CD4-positive, alpha-beta T cell treated with Interleukin-15 for 4 hours (primary cell): Measurements from ENCODE around the gene FKRP.

Source experiments
- DNase-seq: peaks from one replicate; pipeline ENCODE4 v3.0.0-alpha.2; 2020; ENCODE audit warnings: low spot score

FKRP gene

DNA sequence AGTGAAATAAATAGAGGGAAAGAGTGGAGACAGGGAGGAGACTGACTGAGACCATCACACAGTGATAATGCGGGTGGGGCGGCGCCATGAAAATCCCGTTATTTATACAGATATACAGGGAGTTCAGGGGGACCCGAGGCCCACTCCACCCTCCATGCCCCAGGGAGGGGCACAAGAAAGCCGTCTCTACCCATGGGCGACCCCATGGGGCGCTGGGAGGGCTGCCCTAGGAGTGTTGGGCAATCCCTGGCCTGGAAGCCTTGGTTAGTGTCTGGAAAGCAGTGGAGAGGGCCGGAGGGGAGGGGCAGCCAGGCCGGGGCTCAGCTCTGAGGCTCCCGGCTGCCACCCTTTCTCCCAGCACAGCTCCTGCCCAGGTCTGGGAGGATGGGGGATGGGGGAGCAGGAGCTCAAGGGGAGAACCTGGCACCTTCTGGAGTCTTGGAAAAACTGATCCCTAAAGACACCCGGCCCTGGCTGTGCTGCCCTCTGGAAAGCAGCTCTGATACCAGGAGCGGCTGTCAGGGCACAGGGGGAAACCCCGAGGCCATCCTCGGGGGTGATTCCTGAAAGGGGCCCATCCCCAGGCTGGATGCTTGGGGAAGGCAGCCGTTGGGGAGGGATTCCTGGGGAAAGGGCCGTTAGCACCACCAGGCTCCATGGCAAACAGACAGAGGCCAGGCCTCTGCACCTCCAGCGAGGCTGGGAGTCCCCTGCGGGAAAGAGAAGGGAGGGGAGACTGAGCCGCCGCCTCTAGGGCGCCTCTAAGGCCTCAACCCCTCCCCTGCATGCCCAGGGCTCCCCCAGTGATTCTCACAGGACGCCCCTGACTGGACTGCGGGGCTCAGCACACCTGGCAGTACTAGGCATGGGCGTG, 26.0 kb upstream of the FKRP start:
- DNase-seq = no peak

DNA sequence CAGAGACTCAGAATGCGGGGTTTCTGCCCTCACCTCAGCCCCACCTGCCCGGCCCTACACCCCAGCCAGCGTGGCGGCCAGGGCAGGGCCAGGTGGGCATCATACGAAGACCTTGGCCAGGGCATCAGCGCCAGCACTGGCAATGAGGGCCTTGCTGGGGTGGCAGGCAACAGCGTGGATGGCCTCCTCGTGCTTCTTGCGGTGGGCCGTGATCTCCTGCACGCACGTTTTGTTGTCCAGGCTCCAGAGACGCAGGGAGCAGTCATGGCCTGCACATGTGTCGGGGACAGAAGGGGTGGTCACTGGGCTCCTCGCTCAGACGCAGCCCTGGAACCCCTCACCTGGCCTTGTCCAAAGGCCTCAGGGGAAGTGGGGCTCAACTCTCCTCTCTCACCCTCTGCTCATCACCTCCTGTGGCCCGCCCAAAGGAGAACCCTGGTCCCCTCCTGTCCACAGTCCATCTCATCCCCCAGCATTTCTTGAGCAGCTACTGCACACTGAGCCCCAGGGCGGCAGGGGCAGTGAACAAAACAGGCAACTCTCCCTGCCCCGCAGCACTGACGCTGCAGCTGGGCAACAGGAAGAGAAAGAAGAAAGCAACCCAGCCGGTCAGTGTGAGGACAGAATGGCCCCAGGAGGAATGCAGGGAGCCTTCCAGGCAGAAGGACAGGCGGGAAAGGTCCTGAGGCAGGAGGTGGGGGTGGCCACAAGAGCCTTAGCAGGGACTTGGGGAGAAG, 25.2 kb upstream of the FKRP start:
- no peak for DNase-seq

DNA sequence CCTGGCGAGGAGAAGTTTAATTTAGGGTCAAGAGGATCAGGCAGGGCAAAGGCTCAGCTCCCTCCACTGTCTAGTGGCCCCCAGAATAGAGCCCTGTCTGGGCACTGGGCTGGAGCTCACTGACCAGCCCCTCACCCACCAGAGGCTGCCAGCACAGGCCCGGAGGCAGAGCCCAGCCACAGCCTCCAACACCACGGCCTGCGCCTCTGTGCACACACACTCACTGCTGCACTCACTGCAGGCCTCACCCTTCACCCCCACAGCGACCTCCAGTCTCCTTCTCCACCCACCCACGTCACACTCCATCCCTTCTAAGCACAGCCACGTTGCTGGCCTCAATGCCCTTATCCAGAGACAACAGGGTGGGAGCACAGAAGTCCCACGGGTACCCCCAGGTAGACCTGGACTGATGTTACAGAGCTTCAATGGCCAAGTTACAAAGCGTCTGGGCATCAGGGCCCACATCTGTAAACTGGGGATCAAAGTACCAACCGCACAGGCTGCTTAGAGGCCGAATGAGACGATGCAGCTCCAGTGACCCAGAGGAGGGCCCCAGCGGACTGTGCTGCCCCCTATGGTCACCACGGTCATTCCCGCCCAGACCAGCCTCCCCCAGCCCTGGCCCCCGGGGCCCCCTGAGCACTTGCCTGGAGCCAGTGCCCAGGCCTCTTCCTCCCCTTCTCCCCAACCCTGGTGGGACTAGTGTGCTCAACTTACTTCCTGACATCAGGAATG, 24.4 kb upstream of the FKRP start:
- no peak for DNase-seq

DNA sequence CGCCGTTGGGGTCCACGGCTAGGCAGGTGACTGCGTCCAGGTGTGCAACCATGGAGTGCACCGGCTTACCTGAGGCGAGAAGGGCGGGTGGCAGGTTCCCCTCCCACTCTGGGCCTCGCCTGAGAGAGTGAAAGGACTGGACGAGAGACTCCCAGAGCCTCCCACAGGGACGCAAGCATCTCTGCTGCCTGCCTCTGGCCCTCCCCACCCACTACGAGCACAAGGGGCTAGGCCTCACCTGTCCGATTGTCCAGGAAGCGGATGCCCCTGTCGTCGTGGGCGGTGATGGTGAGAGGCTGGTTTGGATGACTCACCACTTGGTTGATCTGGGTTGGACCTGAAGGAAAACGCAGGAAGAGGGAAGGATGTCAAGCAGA, 23.9 kb upstream of the FKRP start:
- no peak for DNase-seq

DNA sequence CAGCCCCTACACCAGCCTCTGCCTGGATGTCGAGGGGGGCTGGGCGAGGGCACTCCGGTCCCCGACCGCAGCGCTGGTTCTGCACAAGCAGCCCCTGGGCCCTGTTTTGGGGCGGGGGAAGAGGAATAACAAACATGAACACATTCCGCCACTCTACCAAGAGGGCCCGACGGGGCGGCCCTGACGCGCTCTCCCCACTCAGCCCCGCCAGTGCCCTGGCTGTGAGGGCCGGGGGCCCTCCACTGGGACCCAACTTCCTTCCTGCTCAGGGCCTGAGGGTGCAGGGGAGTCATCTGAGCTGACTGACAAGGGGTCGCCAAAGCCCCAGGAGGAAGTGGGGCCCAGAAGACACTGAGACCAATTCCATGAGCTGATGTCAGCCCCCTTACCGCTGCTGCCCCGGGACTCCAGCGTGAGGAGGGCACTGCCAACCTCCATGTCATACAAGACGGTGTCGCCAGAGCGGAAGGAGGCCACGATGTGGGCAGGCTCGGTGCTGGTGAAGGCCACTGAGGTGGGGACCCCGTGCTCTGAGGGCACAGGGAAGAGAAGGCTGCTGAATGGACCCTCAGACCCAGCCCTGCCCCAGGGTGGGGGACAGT, 23.3 kb upstream of the FKRP start:
- no peak for DNase-seq

DNA sequence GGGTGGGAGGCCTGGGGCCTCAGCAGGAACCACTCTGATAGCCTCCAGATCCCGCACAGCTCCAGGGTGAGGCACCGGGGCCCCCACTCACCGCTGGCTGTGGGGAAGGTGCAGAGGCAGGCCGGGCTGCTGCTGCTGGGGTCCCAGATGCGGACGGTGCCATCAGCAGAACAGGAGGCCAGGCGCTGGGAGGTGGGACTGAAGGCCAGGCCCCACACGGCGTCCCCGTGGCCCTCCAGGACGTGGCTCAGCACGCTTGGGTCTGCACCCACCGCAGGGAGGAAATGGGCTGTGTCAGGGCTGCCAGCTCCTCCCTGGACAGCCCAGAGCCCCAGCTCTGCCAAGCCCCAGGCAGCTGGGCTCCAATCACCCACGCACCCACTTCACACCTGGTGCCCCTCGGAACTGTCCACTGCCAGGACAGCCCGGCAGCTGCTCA, 22.8 kb upstream of the FKRP start:
- DNase-seq = no peak

DNA sequence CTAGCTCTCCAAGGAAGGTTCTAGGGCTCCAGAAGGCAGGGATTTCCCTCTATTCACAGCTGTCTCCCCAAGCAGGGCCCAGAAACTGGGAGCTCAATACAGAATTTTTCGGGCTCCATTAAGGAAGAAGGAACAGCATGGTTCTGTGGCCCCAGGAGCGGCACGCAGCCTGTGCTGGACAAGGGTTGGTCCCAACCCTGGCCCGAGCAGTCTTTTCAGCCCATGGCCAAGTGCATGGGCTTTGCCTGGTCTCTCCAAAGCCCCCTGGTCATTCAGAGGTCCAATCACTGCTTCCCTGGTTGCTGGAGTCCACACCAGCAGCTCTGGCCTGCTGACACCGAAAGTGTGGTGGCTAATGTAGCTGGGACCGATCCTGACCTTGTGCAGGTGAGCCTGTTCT, 22.4 kb upstream of the FKRP start:
- no peak for DNase-seq

DNA sequence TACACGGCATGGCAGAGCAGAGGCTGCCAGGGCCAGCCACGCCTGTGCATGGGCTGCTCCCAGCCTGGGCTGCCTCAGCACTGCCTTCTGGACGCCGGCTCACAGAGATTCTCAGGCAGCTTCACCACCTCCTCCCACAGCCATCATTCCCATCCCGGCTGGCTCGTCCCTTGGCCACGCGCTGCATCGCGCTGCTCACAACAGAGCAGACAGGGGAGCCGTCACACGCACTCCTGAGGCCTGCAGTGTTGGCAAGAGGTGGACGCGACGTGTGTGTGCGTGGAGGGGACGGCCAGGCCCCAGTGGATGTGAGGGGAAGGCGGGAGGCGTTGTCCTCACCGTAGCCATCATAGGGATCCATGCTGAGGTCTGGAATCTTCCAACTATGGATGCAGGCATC, 21.4 kb upstream of the FKRP start:
- no peak for DNase-seq

DNA sequence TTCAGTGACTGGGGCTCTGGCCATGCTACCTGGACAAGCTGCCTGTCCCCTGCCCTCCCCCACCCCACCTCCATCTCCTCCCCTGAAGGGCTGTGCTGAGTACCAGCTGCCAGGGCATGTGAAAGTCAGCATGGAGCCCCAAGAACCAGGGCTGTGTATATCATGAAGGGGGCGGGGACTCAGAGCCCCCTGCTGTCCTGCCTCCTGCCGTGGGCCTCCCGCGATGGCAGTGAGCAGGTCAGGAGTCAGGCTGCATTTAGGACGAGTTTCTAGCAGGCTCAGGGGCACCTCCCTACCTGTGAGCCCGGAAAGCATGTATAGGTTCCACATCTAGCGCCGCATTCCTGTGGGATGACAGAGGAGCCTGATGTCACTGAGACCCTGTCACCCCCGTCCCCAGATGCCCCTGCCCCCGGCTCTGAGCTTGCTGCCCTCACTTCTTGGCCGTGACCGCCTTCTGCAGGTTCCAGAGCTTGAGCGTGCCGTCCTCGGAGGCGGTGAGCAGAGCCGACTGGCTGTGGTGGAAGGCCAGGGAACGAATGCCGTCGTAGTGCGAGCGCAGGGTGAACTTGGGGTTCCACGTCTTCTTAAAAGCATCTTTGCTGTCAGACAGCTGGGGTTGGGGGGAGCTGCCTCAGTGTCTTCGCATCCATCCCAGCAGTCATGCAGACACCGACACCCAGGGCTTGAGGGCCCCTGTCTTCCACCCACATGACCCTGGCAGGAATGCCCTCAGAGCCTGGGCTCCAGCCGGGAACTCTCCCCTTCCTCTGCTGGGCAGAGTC, 20.6 kb upstream of the FKRP start:
- DNase-seq = no peak

DNA sequence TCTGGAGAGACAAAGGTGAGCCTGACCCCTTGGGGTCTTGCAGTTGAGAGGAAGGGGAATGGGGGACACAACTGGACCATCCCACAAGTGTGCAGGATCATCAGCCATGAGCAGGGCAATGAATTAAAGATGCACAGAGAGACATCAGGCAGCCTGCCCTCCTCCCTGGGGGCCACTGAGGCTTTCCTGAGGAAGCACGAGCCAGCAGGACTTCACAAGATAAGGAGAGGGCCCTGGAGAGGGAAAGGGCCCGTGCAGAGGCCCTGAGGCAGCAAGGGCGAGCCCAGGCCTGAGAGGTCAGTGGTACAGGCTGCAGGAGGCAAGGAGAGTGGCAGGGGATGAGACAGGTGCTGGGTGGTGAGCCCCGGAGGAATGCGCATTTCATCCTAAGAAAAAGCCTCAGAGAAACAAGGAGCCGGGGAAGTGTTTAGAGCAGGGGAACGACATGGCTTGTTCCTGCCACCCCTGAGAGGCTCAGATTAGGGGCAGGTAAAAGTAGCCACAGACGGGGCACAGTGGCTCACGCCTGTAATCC, 19.9 kb upstream of the FKRP start:
- DNase-seq = no peak

DNA sequence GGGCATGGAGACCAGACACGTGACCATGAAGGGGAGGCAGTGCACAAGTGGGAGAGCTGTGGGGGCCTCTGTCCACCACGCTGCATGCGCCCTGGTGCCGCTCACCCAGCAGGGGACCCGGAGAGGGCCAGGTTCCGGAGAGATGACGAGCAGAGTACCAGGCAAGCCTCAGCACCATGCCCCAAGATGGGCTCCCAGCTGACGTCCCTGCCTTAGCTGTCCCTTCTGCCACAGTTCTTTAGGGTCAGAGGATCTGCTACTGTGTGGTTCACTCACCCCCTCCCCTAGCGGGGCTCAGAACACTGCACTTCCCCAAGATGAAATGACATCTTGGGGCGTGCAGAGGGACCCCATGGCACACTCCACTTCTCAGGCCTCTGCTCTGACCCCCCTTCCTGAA, 19.3 kb upstream of the FKRP start:
- DNase-seq = no peak

DNA sequence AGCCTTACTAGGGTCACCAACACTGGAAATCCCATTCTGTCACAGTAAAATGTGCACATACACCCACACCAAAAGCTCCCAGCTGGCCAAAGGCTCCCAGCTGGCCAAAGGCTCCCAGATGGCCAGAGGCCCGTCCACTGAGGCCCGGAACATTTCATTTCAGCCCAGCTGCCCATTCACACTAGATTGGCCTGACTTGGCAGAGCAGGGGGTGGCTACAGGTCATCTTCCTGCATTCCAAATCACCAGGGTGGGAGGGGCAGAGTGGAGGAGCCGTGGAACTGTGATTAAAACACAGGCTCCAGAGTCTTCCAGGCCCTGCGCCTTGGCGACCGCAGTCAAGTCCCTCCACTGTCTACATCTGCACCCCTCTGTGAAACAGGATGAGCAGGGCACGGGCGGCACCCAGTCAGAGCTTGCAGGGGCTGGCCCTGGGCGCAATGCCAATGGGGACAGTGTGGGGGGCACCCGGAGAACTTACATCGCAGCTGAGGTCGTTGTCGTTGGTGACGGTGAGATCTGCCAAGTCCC, 18.8 kb upstream of the FKRP start:
- no peak for DNase-seq

DNA sequence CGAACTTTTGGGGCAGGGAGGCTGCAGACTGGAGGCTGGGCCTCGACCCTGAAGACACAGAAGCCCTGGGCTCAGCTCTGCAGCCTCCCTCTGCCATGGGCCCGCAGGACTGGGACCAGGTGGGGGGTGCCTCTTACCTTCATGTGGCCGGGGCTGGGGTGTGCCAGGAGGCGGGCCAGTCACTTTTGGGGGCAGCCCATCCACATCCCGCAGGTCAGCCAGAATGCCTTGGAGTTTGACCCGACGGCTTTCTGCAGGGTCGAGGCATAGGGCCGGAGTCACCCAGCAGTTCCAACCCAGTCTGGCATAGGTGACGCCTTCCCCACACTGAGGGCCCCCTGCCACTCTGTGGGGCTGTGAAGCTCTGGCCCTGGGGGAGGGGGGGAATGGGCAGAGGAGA, 18.1 kb upstream of the FKRP start:
- DNase-seq = no peak

DNA sequence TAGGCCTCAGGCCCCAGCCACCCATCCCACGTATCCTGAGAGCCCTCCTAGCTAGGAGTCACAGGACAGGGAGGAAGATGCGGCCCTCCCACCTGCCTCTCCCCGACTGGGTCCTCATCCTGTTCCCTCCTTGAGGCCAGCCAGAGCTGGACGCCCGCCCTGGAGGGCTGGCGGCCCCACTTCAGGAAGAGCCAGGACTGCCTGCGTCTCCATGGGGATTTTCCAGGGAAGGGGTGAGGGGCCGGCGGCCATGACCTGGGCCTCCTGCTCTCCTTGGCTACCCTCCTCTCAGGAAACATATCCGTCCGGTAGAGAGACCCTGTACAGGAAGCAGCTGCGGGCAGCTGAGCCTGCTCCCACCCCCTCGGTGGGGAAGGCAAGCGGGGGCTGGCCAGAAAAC, 17.6 kb upstream of the FKRP start:
- no peak for DNase-seq

DNA sequence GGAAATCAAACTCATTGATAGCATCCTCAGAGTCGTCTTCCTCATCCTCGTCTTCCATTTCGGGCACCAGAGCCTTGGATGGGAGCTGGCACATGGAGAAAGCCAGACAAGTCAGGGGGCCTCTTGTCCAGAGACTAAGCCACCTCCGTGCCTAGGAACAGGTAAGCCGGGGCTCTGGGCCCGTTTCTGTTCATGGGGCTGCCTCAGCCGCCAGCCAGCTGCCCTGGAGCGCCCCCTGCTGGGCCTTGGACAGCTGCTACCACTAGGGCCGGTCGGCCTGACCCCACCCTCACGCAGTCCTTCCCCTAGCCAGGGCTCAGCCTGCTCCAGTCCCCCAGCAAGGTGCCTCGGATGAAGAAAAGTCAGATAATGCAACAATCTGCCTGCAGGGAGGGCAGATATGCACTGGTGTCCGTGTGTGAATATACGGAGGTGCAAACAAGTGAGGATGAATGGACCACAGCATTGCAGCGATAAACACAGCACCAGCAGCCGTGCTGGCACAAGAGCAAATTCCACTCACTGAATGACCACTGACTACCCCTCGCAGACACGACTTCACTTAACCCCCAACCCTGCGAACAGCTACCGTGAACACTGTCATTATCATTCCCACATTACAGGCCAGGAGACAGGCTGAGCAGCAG, 17.0 kb upstream of the FKRP start:
- DNase-seq = peak; percentile 80

DNA sequence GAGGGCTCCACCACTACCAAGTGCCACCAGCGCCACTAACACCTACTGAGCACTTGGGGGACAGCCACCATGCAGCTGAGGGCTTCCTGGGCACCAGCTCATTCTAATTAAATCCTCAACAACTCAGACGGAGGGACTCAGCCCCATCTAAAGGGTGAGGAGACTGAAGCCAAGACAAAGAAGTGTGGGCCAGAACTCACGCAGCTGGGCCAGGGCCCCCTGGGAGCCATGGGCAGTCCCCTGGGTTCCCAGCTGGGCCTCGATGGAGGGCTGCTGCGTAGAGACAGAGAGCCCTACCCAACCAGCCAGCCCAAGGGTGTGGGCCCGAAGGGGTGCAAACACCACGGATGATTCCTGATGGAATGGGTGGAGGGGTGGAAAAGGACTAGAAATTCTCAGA, 16.2 kb upstream of the FKRP start:
- DNase-seq = no peak

DNA sequence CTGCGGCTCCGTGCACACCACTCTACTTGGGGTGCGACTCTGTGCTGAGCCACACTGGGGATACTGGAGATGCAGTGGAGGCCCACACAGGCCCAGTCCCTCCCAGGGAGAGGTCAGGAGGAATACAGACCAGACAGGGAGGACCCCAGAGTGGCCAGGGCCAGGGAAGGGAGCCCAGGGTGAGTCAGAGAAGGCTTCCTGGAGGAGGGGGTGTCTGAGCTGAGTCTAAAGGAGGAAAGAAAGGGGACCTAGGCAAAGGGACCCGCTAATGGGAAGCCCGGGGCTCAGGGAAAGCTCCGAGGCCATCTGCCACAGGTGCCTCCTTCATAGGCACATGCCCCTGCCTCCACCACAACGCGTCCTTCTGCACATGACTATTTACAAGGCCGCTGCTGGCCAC, 15.7 kb upstream of the FKRP start:
- no peak for DNase-seq

DNA sequence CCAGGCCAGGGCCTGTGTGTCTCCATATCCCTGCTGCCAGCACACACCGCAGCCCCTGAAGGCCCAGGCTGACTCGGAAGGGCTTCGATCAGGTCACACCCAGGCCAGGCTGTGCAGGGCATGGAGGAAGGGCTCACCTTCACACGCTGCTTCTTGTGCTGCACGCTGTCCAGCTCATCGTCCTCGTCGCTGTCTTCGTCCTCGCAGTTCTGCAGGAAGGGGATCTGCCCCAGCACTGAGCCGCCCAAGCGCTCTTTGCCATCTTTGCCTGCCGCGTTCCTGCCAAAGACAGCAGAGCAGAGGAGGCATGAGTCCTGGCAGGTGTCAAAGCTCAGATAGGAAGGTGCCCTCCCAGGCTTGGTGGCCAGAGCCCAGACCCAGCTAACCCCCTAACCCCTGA, 15.3 kb upstream of the FKRP start:
- no peak for DNase-seq

DNA sequence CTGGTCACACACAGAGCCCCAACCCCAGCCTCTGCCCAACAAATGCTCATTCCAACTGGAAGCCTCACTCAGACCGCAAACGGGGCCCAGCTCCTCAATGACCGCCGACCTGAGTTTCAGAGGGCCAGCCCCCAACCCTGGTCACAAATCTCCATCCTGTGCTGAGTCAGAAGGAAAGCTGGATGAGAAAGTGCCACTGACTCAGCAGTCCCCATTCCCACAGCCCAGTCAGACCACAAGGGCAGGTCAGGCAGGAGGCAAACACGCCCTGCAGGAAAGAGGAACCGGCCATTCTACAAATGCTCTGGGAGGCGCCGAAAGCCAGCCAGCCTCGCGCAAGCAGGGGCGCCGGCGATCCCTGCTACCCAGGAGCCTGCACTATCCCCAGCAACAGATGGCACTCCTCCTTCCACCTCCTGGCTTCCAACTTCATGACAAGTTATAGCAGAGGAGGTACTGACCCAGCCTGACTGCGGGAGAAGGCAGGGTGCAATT, 14.8 kb upstream of the FKRP start:
- no peak for DNase-seq

DNA sequence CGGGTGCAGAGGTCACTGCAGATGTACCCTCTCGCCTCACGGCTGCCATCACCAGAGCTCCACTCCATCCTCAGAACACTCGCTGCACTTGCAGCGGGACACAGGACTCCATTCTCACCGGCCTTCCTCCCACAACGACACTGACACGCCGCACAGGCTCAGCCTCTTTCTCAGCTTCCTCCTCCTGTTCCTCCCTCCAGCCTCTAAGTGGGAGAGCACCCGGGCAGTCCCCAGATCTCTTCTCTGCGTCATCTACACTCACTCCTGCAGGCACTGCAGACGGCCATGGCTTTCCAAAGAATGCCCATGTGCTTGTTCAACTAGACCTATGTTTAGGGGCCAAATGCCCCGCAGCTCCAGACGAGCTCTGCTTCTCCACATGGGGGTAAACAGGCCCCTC, 14.3 kb upstream of the FKRP start:
- DNase-seq = no peak
